GM12801 (cell line): ENCODE results near the gene DCLK1.

Experiments used
- CTCF ChIP-seq: IDR thresholded peaks from one replicate; pipeline ENCODE4 v1.5.1; 2011; ENCODE audit warnings: control low read depth; ENCODE audit not compliant: insufficient read length; ENCODE audit errors: extremely low read depth

Gene DCLK1

GRCh38 chr13:35865341-35866240, 265.6 kb downstream of the DCLK1 start:
- TF ChIP-seq CTCF: no peak

- no peak for TF ChIP-seq CTCF
These were observed 270.5 kb downstream of the DCLK1 start for GRCh38 chr13:35860661-35861060.

GRCh38 chr13:35859981-35860380, 271.2 kb downstream of the DCLK1 start:
- no peak for TF ChIP-seq CTCF

GRCh38 chr13:35858665-35859064, 272.5 kb downstream of the DCLK1 start:
- no peak for TF ChIP-seq CTCF

GRCh38 chr13:35857769-35858168, 273.4 kb downstream of the DCLK1 start:
- TF ChIP-seq CTCF: no peak

GRCh38 chr13:35856721-35857364, 274.3 kb downstream of the DCLK1 start:
- no peak for TF ChIP-seq CTCF

GRCh38 chr13:35856084-35856483, 275.1 kb downstream of the DCLK1 start:
- TF ChIP-seq CTCF: no peak
